ENCODE data around the gene SCT.

DNA sequence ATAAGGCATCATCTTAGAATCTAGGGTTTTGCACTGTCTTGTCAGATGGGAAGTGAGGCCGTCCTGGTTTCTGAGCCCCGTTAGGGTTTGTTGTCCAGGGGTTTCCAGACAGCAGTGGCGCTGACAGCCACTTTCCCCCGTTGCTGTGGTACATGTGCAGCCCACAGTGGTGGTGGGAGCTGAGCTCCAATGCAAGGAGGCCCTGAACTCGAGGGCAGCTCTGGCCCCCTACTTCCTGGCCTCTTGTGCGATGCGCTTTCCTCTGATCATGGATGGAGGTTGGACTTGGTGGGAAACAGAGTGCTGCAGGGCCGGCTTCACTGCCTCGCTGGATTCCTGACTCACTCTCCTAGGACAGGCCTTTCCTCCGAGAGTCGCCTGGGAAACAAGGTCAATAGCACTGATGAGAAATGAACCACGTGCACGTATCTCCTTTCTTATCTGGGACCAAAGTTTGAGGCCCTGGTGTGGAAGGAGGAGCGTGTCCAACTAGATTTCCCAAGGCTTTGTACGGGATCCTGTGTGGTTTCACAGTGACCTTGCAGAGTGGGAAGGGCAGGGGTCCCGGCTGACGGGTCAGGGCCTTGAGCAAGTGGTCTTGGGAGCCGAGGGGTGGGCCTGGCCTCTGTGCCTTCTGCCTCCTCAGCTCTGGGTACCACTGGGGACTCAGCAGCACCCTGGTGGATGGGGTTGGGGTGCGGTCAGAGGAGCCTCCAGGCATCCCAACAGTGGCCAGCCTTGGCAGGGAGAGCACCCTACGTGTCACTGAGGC is 47.0 kb downstream of the SCT start:
- TF ChIP-seq, protein P1, sequence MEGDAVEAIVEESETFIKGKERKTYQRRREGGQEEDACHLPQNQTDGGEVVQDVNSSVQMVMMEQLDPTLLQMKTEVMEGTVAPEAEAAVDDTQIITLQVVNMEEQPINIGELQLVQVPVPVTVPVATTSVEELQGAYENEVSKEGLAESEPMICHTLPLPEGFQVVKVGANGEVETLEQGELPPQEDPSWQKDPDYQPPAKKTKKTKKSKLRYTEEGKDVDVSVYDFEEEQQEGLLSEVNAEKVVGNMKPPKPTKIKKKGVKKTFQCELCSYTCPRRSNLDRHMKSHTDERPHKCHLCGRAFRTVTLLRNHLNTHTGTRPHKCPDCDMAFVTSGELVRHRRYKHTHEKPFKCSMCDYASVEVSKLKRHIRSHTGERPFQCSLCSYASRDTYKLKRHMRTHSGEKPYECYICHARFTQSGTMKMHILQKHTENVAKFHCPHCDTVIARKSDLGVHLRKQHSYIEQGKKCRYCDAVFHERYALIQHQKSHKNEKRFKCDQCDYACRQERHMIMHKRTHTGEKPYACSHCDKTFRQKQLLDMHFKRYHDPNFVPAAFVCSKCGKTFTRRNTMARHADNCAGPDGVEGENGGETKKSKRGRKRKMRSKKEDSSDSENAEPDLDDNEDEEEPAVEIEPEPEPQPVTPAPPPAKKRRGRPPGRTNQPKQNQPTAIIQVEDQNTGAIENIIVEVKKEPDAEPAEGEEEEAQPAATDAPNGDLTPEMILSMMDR (IDR thresholded peaks at IDR 0.05; ENCODE audit: poor library complexity, severe bottlenecking): no peak
- TF ChIP-seq POLR2AphosphoS5 (IDR thresholded peaks at IDR 0.05): no peak
- TF ChIP-seq SMC3 (conservative IDR thresholded peaks at IDR 0.05; ENCODE audit: poor library complexity): no peak
- TF ChIP-seq EP300 (conservative IDR thresholded peaks at IDR 0.05; ENCODE audit: poor library complexity, severe bottlenecking): no peak
- no peak for TF ChIP-seq EZH2 (IDR thresholded peaks at IDR 0.05; ENCODE audit: borderline replicate concordance, insufficient read depth, low read length, poor library complexity, severe bottlenecking)
- TF ChIP-seq, protein P2, sequence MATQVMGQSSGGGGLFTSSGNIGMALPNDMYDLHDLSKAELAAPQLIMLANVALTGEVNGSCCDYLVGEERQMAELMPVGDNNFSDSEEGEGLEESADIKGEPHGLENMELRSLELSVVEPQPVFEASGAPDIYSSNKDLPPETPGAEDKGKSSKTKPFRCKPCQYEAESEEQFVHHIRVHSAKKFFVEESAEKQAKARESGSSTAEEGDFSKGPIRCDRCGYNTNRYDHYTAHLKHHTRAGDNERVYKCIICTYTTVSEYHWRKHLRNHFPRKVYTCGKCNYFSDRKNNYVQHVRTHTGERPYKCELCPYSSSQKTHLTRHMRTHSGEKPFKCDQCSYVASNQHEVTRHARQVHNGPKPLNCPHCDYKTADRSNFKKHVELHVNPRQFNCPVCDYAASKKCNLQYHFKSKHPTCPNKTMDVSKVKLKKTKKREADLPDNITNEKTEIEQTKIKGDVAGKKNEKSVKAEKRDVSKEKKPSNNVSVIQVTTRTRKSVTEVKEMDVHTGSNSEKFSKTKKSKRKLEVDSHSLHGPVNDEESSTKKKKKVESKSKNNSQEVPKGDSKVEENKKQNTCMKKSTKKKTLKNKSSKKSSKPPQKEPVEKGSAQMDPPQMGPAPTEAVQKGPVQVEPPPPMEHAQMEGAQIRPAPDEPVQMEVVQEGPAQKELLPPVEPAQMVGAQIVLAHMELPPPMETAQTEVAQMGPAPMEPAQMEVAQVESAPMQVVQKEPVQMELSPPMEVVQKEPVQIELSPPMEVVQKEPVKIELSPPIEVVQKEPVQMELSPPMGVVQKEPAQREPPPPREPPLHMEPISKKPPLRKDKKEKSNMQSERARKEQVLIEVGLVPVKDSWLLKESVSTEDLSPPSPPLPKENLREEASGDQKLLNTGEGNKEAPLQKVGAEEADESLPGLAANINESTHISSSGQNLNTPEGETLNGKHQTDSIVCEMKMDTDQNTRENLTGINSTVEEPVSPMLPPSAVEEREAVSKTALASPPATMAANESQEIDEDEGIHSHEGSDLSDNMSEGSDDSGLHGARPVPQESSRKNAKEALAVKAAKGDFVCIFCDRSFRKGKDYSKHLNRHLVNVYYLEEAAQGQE (IDR thresholded peaks at IDR 0.05; ENCODE audit: borderline replicate concordance): no peak

Data from neural cell (in vitro differentiated cells).